NCI-H1105 treated with DMSO at 0.1 percent for 48 hours (cell line): ENCODE measurements around the gene ANAPC10.
"Not testable (repeated sequence)": the region's sequence is repeated elsewhere in the genome, so short reads cannot be mapped to it uniquely, and the experiment has no call there.

Experiments used
- DNase-seq: peaks from one replicate; lab custom pipeline; 2025; lab: John Stamatoyannopoulos, UW

Gene ANAPC10

GRCh38 chr4:145003675-145004074, 94.3 kb downstream of the ANAPC10 start:
- DNase-seq: no peak

GRCh38 chr4:145001635-145002034, 96.4 kb downstream of the ANAPC10 start:
- no peak for DNase-seq

- DNase-seq: not testable (repeated sequence)
Observed at GRCh38 chr4:145000656-145001055, 97.3 kb downstream of the ANAPC10 start.

- no peak for DNase-seq
Observed at GRCh38 chr4:144989306-144989705, 108.7 kb downstream of the ANAPC10 start.

GRCh38 chr4:144985531-144985930, 112.5 kb downstream of the ANAPC10 start:
- no peak for DNase-seq

DNA sequence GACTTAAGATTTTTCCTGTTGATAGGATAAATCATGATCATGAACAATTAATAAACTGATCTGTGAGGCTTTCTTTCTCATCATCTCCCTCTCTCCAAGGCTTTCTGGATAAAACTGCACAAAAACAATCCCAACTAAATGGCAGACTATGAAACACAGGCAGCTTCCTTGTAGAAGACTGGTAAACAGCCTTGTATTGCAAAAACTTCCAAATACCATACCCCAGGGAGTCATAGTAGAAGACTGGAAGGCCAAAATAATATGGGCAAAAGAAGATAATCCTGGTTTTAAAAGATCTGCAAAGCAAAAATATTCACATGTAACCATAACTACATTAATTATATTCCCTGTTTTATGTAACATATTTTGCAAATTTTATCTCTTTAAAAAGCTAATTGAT, 113.0 kb downstream of the ANAPC10 start:
- no peak for DNase-seq

DNA sequence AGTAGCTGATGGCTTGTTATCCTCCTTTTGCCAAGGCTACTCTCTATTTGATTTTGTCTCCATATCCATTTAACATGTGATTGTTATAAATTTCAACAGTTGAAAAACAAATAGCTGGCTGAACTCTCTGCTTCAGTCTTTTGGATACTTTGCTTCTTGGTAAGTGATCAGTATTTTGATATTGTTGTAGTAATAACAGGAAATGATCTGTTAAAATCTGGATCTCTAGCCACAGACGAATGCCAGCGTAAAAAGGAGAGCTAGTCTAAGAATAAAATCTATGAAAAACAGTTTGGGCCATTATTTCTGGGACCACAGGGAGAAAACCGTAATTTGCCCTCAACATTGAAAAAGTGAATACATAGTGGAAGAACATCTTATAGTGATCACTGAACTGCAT, 113.8 kb downstream of the ANAPC10 start:
- no peak for DNase-seq

DNA sequence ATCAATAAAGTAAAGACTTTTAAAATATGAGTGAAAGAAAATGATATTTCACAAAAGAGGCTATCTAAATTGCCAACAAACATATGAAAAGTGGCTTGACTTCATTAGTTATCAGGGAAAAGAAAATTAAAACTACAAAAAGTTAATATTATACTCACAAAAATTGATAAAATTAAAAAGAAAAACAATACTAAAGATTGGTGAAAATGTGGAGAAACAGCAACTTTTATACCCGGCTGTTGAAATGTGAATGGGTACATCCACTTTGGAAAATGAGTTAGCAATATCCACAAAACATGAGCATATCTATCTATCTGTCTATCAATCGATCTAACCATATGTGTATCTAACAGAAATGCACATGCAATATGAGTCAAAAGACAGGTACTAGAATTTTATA, 122.3 kb downstream of the ANAPC10 start:
- no peak for DNase-seq

DNA sequence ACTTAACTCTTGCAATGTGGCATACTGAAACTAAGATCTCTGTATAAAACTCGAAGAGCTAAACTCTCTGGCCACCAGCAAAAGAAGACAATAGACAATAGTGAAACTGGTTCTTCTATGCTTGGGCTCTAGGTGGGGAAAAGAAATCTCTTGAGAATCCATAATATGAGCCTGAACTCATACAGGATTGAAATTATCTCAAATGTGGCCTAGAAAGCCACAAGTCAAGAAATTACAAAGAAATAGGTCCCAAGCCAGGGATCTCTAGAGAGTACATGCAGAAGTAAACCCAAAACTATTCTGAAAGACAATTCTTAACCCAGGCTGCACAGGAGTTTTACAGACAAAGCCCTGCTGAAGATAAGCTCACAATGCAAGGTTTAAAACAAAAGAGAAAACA, 127.4 kb downstream of the ANAPC10 start:
- no peak for DNase-seq

- no peak for DNase-seq
Observed at GRCh38 chr4:144969821-144970220, 128.2 kb downstream of the ANAPC10 start.

GRCh38 chr4:144968606-144969005, 129.4 kb downstream of the ANAPC10 start:
- DNase-seq: no peak

- no peak for DNase-seq
Observed at GRCh38 chr4:144967161-144967560, 130.8 kb downstream of the ANAPC10 start.

GRCh38 chr4:144962300-144962699, 135.7 kb downstream of the ANAPC10 start:
- no peak for DNase-seq

- DNase-seq: no peak
Observed at GRCh38 chr4:144955104-144955503, 142.9 kb downstream of the ANAPC10 start.

GRCh38 chr4:144954230-144954629, 143.8 kb downstream of the ANAPC10 start:
- no peak for DNase-seq

GRCh38 chr4:144948421-144948820, 149.6 kb downstream of the ANAPC10 start:
- DNase-seq: no peak

DNA sequence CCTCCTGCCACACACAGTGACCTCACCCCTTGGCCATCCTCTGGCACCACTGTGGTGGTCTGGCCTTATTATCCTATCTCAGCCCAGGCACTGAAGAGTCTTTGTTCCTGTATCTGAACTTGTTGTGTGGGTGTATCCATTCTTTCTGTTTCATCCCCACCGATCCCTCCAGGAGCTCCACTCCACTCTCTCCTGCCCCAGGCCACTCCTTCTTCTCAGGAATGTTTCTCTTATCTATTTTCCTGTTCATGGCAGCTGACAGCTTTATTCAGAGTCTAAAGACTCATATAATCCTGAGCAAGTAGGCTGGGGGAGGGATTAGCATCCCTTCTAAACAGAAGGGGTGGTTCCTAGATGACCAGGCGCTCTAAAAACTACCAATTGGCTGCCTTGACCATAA, 150.0 kb downstream of the ANAPC10 start:
- no peak for DNase-seq
